ACC112 (cell line): Measurements from ENCODE around the gene RHOT2.
A peak's percentile ranks its signal among the peaks of the same experiment; 100 is the strongest.

Source experiments
- H2AFZ ChIP-seq: fragments of 200-600 bp; sonication (generic); one replicate; pipeline ENCODE4 v1.6.0; 2017; ENCODE audit warnings: antibody characterized with exemption, low read length; ENCODE audit not compliant: unreplicated experiment
- H3K27ac ChIP-seq: fragments of 200-600 bp; sonication (generic); 2 replicates; pipeline ENCODE4 v1.5.1; 2014; ENCODE audit warnings: low read depth, mild to moderate bottlenecking, antibody characterized with exemption, low read length, moderate library complexity
- H3K27me3 ChIP-seq: fragments of 200-600 bp; sonication (generic); 2 replicates; pipeline ENCODE4 v1.6.1; 2014; ENCODE audit warnings: mild to moderate bottlenecking, antibody characterized with exemption, low read length, moderate library complexity, mixed read lengths; ENCODE audit not compliant: insufficient read depth
- H3K36me3 ChIP-seq: fragments of 200-600 bp; sonication (generic); 2 replicates; pipeline ENCODE4 v1.6.1; 2016; ENCODE audit warnings: mild to moderate bottlenecking, antibody characterized with exemption, low read length, moderate library complexity, mixed read lengths; ENCODE audit not compliant: insufficient read depth
- H3K4me1 ChIP-seq: fragments of 200-600 bp; sonication (generic); one replicate; pipeline ENCODE4 v1.6.1; 2016; ENCODE audit warnings: low read length, mixed read lengths; ENCODE audit not compliant: insufficient read depth, unreplicated experiment, control insufficient read depth
- H3K4me3 ChIP-seq: fragments of 200-600 bp; sonication (generic); 2 replicates; pipeline ENCODE4 v1.5.1; 2014; ENCODE audit warnings: mild to moderate bottlenecking, low read depth, low read length
- H3K79me2 ChIP-seq: fragments of 200-600 bp; sonication (generic); one replicate; pipeline ENCODE4 v1.6.0; 2016; ENCODE audit warnings: low read length; ENCODE audit not compliant: control insufficient read depth, unreplicated experiment, insufficient read depth

Gene RHOT2

DNA sequence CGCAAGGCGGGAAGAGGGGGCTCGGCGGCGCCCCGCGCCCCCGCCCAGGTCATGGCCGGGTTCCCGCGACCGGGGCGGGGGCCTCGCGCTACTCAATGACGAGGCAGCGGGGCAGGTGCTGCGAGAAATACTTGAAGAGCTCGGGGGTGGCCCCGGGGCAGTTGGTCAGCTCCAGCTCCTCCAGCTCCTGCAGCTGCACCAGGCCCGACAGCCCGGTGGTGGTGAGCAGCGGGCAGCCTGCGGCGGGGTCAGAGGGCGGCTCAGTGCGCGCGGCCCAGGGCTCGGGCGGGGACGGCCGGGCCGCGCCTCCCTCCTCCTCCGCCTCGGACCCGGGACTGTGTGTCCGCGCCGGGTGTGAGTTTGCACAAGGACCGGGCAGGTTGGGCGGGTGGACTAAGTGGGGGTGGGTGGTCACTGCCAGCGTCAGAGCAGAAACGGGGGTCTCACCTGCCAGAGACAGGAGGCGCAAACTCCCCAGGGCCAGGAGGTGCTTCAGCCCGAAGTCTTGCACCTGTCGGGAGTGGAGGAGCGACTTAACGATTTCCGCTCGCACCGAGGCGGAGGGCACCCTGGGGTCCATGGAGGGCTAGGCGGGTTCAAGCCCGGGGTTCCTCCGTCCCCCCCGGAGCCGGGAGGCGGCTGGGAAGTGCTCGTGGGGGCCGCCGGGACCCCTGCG is 26.4 kb downstream of the RHOT2 start:
- H3K79me2 ChIP-seq: peaks cover 3% of the 10 kb centered on the region
- no peak overlapping the region for H2AFZ ChIP-seq
- H3K27ac ChIP-seq: no peak overlapping the region
- peaks cover 54% of the 10 kb centered on the region for H3K27me3 ChIP-seq
- H3K4me3 ChIP-seq: no peak overlapping the region
- H3K36me3 ChIP-seq: no peaks in the 10 kb centered on the region
- H3K4me1 ChIP-seq: peaks cover 4% of the 10 kb centered on the region

GRCh38 chr16:694863-695354 is 27.0 kb downstream of the RHOT2 start:
- Histone ChIP-seq H3K4me1 (no peaks in the 10 kb centered on the region), H2AFZ (no peak overlapping the region), H3K36me3 (no peaks in the 10 kb centered on the region), H3K27ac (no peak overlapping the region), H3K4me3 (no peak overlapping the region), H3K27me3 (peaks cover 56% of the 10 kb centered on the region), H3K79me2 (no peaks in the 10 kb centered on the region)

GRCh38 chr16:695355-696089 is 27.6 kb downstream of the RHOT2 start:
- H3K36me3 ChIP-seq: no peaks in the 10 kb centered on the region
- no peaks in the 10 kb centered on the region for H3K4me1 ChIP-seq
- peak overlapping the region; percentile 35; the same call in 1 of the 2 replicates for H3K4me3 ChIP-seq
- H2AFZ ChIP-seq: no peak overlapping the region
- H3K79me2 ChIP-seq: no peaks in the 10 kb centered on the region
- no peak overlapping the region for H3K27ac ChIP-seq
- H3K27me3 ChIP-seq: peaks cover 62% of the 10 kb centered on the region

DNA sequence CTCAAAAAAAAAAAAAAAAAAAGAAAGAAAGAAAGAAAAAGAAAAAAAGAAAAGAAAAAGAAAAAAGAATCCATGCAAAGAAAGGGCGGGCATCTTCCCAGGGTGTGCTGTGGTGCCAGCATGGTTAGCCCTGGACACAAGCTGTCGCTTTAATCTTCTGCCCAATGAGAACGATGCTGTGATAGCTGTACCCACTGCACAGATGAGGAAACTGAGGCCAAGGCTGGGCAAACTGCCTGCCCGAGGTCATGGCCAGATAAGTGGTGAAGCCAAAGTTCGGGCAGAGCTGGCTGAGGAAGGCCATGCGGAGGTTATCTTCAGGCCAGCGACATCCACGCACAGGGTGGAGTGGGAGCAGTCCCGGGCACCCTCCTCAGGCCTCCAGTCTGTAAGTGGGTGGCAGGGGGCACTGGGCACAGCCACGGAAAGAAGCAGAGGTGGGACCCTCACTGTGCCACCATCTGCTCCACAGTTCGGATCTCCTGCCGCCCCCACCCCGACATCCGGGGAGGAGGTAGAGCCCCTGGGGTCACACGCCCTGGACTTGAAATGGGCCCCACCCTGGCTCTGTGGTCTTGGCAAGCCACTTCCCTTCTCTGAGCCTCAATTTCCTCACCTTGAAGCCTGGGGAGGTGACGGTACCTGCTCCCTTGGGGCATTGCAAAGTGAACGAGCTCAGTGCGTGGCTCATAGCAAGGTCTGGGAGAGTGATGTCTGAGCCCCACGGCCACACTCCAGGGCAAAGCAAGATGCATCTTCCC is 31.2 kb downstream of the RHOT2 start:
- Histone ChIP-seq H3K79me2 (no peaks in the 10 kb centered on the region), H3K27me3 (peaks cover 75% of the 10 kb centered on the region), H3K27ac (no peak overlapping the region), H2AFZ (no peak overlapping the region), H3K4me1 (no peaks in the 10 kb centered on the region), H3K36me3 (no peaks in the 10 kb centered on the region), H3K4me3 (no peak overlapping the region)

- H2AFZ ChIP-seq: no peak overlapping the region
- H3K4me1 ChIP-seq: no peaks in the 10 kb centered on the region
- H3K27me3 ChIP-seq: peaks cover 69% of the 10 kb centered on the region
- H3K36me3 ChIP-seq: no peaks in the 10 kb centered on the region
- H3K27ac ChIP-seq: no peak overlapping the region
- H3K4me3 ChIP-seq: no peak overlapping the region
- no peaks in the 10 kb centered on the region for H3K79me2 ChIP-seq
These were observed 33.0 kb downstream of the RHOT2 start for GRCh38 chr16:700684-701584.

DNA sequence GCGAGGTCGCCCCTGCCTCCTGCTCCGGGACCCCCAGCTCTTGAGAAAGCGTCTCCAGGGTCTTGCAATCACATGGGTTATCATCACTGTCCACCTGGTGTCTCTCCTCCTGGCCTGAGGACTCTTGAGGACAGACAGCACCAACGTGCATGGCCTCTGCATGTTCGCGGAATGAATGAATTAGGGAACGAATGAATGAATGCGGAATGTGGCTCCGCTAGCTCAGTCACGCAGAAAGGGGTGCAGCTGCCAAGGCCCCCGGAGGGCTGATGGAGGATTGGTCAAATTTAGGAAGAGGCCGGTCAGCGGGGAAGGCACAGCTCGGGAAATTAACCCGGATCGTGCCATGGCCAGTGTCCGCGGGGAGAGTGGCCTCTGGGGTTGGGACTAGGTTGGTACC is 34.4 kb downstream of the RHOT2 start:
- no peaks in the 10 kb centered on the region for H3K4me1 ChIP-seq
- H3K27ac ChIP-seq: no peak overlapping the region
- H3K79me2 ChIP-seq: no peaks in the 10 kb centered on the region
- H2AFZ ChIP-seq: no peak overlapping the region
- no peak overlapping the region for H3K4me3 ChIP-seq
- H3K36me3 ChIP-seq: no peaks in the 10 kb centered on the region
- peaks cover 78% of the 10 kb centered on the region for H3K27me3 ChIP-seq

DNA sequence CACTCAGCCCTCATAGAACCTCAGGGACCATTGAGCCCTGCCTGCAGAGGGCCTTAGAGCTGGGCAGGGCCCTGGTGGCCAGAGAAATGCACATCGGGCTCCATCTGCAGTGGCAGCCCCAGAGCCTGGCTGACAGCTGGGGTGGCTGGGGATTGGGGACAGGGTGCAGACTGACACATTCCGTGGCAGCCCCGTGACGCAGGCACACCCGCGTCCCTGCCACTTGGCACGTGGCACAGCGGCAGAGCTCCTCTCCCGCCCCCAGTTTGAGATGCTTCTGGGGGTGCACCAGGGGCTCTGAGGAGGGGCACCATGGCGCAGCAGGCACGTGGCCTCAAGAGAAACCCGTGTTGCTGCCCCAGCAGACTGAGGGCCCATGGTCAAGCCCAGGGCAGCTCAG is 35.5 kb downstream of the RHOT2 start:
- Histone ChIP-seq H3K27me3 (peaks cover 82% of the 10 kb centered on the region), H3K79me2 (no peaks in the 10 kb centered on the region), H3K4me3 (no peak overlapping the region), H3K27ac (no peak overlapping the region), H3K4me1 (no peaks in the 10 kb centered on the region), H2AFZ (no peak overlapping the region), H3K36me3 (no peaks in the 10 kb centered on the region)

DNA sequence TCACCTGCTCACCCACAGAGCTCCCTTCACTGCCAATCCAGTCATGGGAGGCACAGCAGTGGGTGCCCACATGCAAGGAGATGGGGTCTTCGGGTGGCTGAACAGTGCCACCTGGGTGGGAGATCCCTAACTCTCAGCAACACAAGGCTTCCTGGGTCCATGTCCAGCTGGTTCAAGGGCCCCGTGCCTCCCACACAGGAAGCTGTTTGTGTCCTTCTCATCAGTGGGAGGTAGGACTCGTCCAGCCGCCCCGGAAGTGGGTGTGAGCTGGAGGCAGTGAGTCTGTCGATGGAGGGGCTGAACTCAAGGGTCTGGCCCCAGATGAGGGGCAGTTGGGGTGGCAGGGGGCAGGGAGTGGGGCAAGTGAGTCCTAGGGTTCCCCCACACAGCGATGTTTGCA is 36.1 kb downstream of the RHOT2 start:
- H3K36me3 ChIP-seq: no peaks in the 10 kb centered on the region
- H3K79me2 ChIP-seq: no peaks in the 10 kb centered on the region
- H3K4me3 ChIP-seq: no peak overlapping the region
- peaks cover 81% of the 10 kb centered on the region for H3K27me3 ChIP-seq
- no peak overlapping the region for H3K27ac ChIP-seq
- H3K4me1 ChIP-seq: no peaks in the 10 kb centered on the region
- H2AFZ ChIP-seq: no peak overlapping the region

DNA sequence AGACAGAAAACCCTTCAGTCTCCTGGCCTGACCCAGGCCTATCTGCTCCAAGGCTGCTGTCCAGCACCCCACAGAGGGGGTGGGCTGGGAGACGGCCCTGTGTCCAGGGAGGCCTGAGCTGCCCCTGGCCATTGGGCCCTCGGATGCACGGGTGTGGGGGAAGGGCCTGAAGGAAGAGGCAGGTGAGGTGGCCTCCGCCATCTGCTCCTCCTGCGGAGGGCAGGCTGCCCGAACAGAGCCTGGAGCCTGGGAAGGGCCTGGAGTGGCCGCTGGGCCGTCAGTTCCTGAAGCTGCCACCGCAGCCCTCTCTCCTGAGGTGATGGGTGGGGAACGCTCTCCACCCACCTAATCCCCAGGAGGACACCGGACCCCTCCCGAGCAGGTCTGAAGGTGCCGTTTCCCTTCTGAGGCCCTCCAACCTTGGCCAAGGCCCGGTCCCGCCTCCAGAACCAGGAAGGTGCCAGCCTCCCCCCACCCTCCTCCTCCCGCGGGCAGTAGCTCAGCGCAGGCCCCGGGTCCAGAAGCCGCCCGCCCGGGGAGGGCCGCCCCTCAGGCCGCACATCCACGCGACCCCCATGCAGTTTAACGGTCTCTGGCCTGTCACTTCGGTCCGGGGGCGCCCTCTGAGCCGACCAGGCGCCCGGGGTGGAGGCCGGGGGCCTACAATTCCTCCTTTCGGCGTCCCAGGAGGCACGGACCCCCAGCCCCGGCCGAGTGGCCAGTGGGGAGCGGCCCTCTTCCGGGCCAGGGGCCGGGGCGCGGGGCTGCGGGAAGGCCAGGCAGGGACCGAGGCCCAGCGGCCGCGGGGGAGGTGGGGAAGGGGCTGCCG is 36.8 kb downstream of the RHOT2 start:
- Histone ChIP-seq H3K4me3 (no peak overlapping the region), H2AFZ (no peak overlapping the region), H3K27me3 (peaks cover 77% of the 10 kb centered on the region), H3K79me2 (no peaks in the 10 kb centered on the region), H3K4me1 (peaks cover 2% of the 10 kb centered on the region), H3K27ac (no peak overlapping the region), H3K36me3 (no peaks in the 10 kb centered on the region)
